ENCODE measurements around the gene PAK3.

GRCh38 chrX:111268506-111268905 is 172.5 kb downstream of the PAK3 start:
- TF ChIP-seq, protein P1, sequence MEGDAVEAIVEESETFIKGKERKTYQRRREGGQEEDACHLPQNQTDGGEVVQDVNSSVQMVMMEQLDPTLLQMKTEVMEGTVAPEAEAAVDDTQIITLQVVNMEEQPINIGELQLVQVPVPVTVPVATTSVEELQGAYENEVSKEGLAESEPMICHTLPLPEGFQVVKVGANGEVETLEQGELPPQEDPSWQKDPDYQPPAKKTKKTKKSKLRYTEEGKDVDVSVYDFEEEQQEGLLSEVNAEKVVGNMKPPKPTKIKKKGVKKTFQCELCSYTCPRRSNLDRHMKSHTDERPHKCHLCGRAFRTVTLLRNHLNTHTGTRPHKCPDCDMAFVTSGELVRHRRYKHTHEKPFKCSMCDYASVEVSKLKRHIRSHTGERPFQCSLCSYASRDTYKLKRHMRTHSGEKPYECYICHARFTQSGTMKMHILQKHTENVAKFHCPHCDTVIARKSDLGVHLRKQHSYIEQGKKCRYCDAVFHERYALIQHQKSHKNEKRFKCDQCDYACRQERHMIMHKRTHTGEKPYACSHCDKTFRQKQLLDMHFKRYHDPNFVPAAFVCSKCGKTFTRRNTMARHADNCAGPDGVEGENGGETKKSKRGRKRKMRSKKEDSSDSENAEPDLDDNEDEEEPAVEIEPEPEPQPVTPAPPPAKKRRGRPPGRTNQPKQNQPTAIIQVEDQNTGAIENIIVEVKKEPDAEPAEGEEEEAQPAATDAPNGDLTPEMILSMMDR (IDR thresholded peaks at IDR 0.05; ENCODE audit: low read depth, low read length) = no peak
- TF ChIP-seq POLR2A (IDR thresholded peaks at IDR 0.05; ENCODE audit: extremely low read depth, insufficient read length) = no peak
- TF ChIP-seq MYC (IDR thresholded peaks at IDR 0.05; ENCODE audit: low read depth, low read length) = no peak
- no peak for TF ChIP-seq MAX (IDR thresholded peaks at IDR 0.05; ENCODE audit: low read depth, low read length)

Data from NB4 (cell line).